Measurements from ENCODE around the gene PRSS27.
A peak's percentile ranks its signal among the peaks of the same experiment; 100 is the strongest.

Gene PRSS27

GRCh38 chr16:2720064-2720457 is at the start of gene PRSS27:
TSS of gene PRSS27 (minus strand) at chr16:2720224. CDS start at chr16:2720160, 64 bp downstream.
- DNase-seq (ENCODE audit: low read depth, low spot score) = no peak

- DNase-seq (ENCODE audit: low read depth, low spot score) = no peak
Observed at GRCh38 chr16:2769675-2770056, 49.6 kb upstream of the PRSS27 start.

- no peak for DNase-seq (ENCODE audit: low read depth, low spot score)
Observed at GRCh38 chr16:2769100-2769529, 49.1 kb upstream of the PRSS27 start.

- no peak for DNase-seq (ENCODE audit: low read depth, low spot score)
Observed at GRCh38 chr16:2768403-2769089, 48.5 kb upstream of the PRSS27 start.

GRCh38 chr16:2767891-2768290 is 47.9 kb upstream of the PRSS27 start:
- no peak for DNase-seq (ENCODE audit: low read depth, low spot score)

GRCh38 chr16:2767140-2767731 is 47.2 kb upstream of the PRSS27 start:
- DNase-seq (ENCODE audit: low read depth, low spot score) = no peak

GRCh38 chr16:2766430-2767139 is 46.6 kb upstream of the PRSS27 start:
- no peak for DNase-seq (ENCODE audit: low read depth, low spot score)

GRCh38 chr16:2765462-2766404 is 45.7 kb upstream of the PRSS27 start:
- no peak for DNase-seq (ENCODE audit: low read depth, low spot score)

- no peak for DNase-seq (ENCODE audit: low read depth, low spot score)
Observed at GRCh38 chr16:2764718-2765117, 44.7 kb upstream of the PRSS27 start.

GRCh38 chr16:2763173-2763572 is 43.1 kb upstream of the PRSS27 start:
- no peak for DNase-seq (ENCODE audit: low read depth, low spot score)

GRCh38 chr16:2762711-2763110 is 42.7 kb upstream of the PRSS27 start:
- no peak for DNase-seq (ENCODE audit: low read depth, low spot score)

GRCh38 chr16:2761886-2762583 is 42.0 kb upstream of the PRSS27 start:
- no peak for DNase-seq (ENCODE audit: low read depth, low spot score)

- DNase-seq (ENCODE audit: low read depth, low spot score) = no peak
Observed at GRCh38 chr16:2761472-2761871, 41.4 kb upstream of the PRSS27 start.

GRCh38 chr16:2757344-2757743 is 37.3 kb upstream of the PRSS27 start:
- DNase-seq (ENCODE audit: low read depth, low spot score) = no peak

GRCh38 chr16:2756288-2757015 is 36.4 kb upstream of the PRSS27 start:
- DNase-seq (ENCODE audit: low read depth, low spot score) = no peak

GRCh38 chr16:2755158-2755557 is 35.1 kb upstream of the PRSS27 start:
- DNase-seq (ENCODE audit: low read depth, low spot score) = no peak

- DNase-seq (ENCODE audit: low read depth, low spot score) = no peak
Observed at GRCh38 chr16:2753733-2754020, 33.7 kb upstream of the PRSS27 start.

GRCh38 chr16:2752850-2753732 is 33.1 kb upstream of the PRSS27 start:
- DNase-seq (ENCODE audit: low read depth, low spot score) = no peak

- peak; percentile 70 for DNase-seq (ENCODE audit: low read depth, low spot score)
Observed at GRCh38 chr16:2752035-2752849, 32.2 kb upstream of the PRSS27 start, which contains the start of gene SRRM2. TSS of gene SRRM2 (plus strand) at chr16:2752638. CDS start at chr16:2756365, 3,727 bp downstream.

Data from iPS DF 19.7 (cell line).